ENCODE data around the gene C1QTNF12. TPM values are rescaled to one million over a fixed set of nuclear protein-coding genes. Genes with fewer than 3 reads are reported as not detected.

The C1QTNF12 gene
- total and polyA plus RNA-seq, 2 of the 8 experiments (the other 6 are each of a cell fraction or from before 2014, with no cell fraction given): 2.1 to 3.7 TPM

- no peak for TF ChIP-seq RXRA (IDR thresholded peaks at IDR 0.05; ENCODE audit: insufficient read depth, low read depth, low read length)
Observed at GRCh38 chr1:1264026-1264425, 17.5 kb upstream of the C1QTNF12 start (continued).
